Neural cell (in vitro differentiated cells): ENCODE measurements around the gene IFNGR2. TPM values are rescaled to one million over a fixed set of nuclear protein-coding genes. Genes with fewer than 3 reads are reported as not detected.

Experiments used
- H2AFZ ChIP-seq: fragments of 200-600, 300-800 bp; sonication (generic), shearing (Covaris generic); 2 replicates; pipeline ENCODE4 v1.6.0; 2014; ENCODE audit warnings: low read depth, mild to moderate bottlenecking, antibody characterized with exemption, low read length, moderate library complexity
- H3F3A ChIP-seq: fragments of 200-600 bp; shearing (Covaris generic); 2 replicates; pipeline ENCODE4 v1.6.1; 2016; ENCODE audit warnings: mild to moderate bottlenecking, moderate library complexity, mixed read lengths, antibody characterized with exemption, low read length; ENCODE audit not compliant: insufficient read depth, poor library complexity, severe bottlenecking
- H3K27ac ChIP-seq: fragments of 200-600, 300-800 bp; sonication (generic), shearing (Covaris generic); 2 replicates; pipeline ENCODE4 v1.5.1; 2014; ENCODE audit warnings: mild to moderate bottlenecking, low read length, moderate library complexity
- H3K27me3 ChIP-seq: fragments of 300-800, 200-600 bp; sonication (generic), shearing (Covaris generic); 2 replicates; pipeline ENCODE4 v1.6.0; 2014; ENCODE audit warnings: mild to moderate bottlenecking, low read depth, low read length, moderate library complexity; ENCODE audit not compliant: insufficient read depth
- H3K36me3 ChIP-seq: fragments of 300-800, 200-600 bp; sonication (generic), shearing (Covaris generic); 2 replicates; pipeline ENCODE4 v1.5.1; 2014; ENCODE audit warnings: mild to moderate bottlenecking, antibody characterized with exemption, low read length, moderate library complexity; ENCODE audit not compliant: insufficient read depth
- H3K4me2 ChIP-seq: fragments of 300-800, 200-600 bp; sonication (generic), shearing (Covaris generic); 2 replicates; pipeline ENCODE4 v1.6.0; 2014; ENCODE audit warnings: mild to moderate bottlenecking, low read length
- H3K4me3 ChIP-seq: fragments of 300-800, 200-600 bp; sonication (generic), shearing (Covaris generic); 2 replicates; pipeline ENCODE4 v1.5.1; 2014; ENCODE audit warnings: mild to moderate bottlenecking, low read length, moderate library complexity
- H3K79me2 ChIP-seq: fragments of 200-600 bp; shearing (Covaris generic); replicated peaks from 2 replicates; pipeline ENCODE4 v1.6.0; 2014; ENCODE audit warnings: mild to moderate bottlenecking, low read length, moderate library complexity; ENCODE audit not compliant: insufficient read depth
- H3K9ac ChIP-seq: fragments of 300-800, 200-600 bp; sonication (generic), shearing (Covaris generic); 2 replicates; pipeline ENCODE4 v1.6.1; 2016; ENCODE audit warnings: mild to moderate bottlenecking, low read length, mixed read lengths
- H3K9me2 ChIP-seq: fragments of 200-600 bp; shearing (Covaris generic); 2 replicates; pipeline ENCODE4 v1.6.1; 2016; ENCODE audit warnings: mild to moderate bottlenecking, low read length, mixed read lengths; ENCODE audit not compliant: insufficient read depth
- H3K9me3 ChIP-seq: fragments of 200-600, 300-800 bp; sonication (generic), shearing (Covaris generic); 2 replicates; pipeline ENCODE4 v1.6.1; 2016; ENCODE audit warnings: mild to moderate bottlenecking, mixed run types, low read length, moderate library complexity, mixed read lengths
- H4K20me1 ChIP-seq: fragments of 200-600 bp; shearing (Covaris generic); 2 replicates; pipeline ENCODE4 v1.6.1; 2016; ENCODE audit warnings: mild to moderate bottlenecking, mixed run types; ENCODE audit not compliant: insufficient read depth
- CTCF ChIP-seq: fragments of 450-650 bp; IDR thresholded peaks from 2 replicates; pipeline ENCODE4 v1.5.1; 2014; ENCODE audit warnings: antibody characterized with exemption, mild to moderate bottlenecking, moderate library complexity; ENCODE audit not compliant: poor library complexity, severe bottlenecking
- EP300 ChIP-seq: fragments of 450-650 bp; conservative IDR thresholded peaks from 2 replicates; pipeline ENCODE4 v1.6.1; 2014; ENCODE audit warnings: antibody characterized with exemption, mild to moderate bottlenecking, moderate library complexity; ENCODE audit not compliant: poor library complexity, severe bottlenecking
- EZH2 ChIP-seq: fragments of 200-600, 300-800 bp; shearing (Covaris generic), sonication (generic); IDR thresholded peaks from 2 replicates; pipeline ENCODE4 v1.6.1; 2014; ENCODE audit warnings: antibody characterized with exemption, low read length, borderline replicate concordance, mild to moderate bottlenecking; ENCODE audit not compliant: insufficient read depth, poor library complexity, severe bottlenecking
- MXI1 ChIP-seq: fragments of 450-650 bp; conservative IDR thresholded peaks from 2 replicates; pipeline ENCODE4 v1.6.1; 2014; ENCODE audit warnings: antibody characterized with exemption, mild to moderate bottlenecking; ENCODE audit not compliant: poor library complexity, severe bottlenecking
- POLR2AphosphoS5 ChIP-seq: IDR thresholded peaks from 2 replicates; pipeline ENCODE4 v1.6.1; 2012
- RAD21 ChIP-seq: fragments of 450-650 bp; conservative IDR thresholded peaks from 2 replicates; pipeline ENCODE4 v1.6.1; 2014; ENCODE audit warnings: antibody characterized with exemption, mild to moderate bottlenecking, moderate library complexity
- SMC3 ChIP-seq: fragments of 450-650 bp; conservative IDR thresholded peaks from 2 replicates; pipeline ENCODE4 v1.6.1; 2014; ENCODE audit warnings: antibody characterized with exemption, mild to moderate bottlenecking, moderate library complexity; ENCODE audit not compliant: poor library complexity
- TAF1 ChIP-seq: IDR thresholded peaks from 2 replicates; pipeline ENCODE4 v1.6.1; 2012; ENCODE audit warnings: low read depth
- polyA plus RNA-seq: library from polyadenylated mRNA; depleted of rRNA; stranded (reverse); fragments of >200 nt; gene quantifications from 2 replicates; pipeline ENCODE4 v1.2.3, GENCODE V29; 2014
- TF ChIP-seq, protein P1 (sequence below): IDR thresholded peaks from 2 replicates; pipeline ENCODE4 v1.6.1; 2012; ENCODE audit warnings: borderline replicate concordance

The IFNGR2 gene
- polyA plus RNA-seq, 1 donor from 2014 or later, result 57.2 TPM

DNA sequence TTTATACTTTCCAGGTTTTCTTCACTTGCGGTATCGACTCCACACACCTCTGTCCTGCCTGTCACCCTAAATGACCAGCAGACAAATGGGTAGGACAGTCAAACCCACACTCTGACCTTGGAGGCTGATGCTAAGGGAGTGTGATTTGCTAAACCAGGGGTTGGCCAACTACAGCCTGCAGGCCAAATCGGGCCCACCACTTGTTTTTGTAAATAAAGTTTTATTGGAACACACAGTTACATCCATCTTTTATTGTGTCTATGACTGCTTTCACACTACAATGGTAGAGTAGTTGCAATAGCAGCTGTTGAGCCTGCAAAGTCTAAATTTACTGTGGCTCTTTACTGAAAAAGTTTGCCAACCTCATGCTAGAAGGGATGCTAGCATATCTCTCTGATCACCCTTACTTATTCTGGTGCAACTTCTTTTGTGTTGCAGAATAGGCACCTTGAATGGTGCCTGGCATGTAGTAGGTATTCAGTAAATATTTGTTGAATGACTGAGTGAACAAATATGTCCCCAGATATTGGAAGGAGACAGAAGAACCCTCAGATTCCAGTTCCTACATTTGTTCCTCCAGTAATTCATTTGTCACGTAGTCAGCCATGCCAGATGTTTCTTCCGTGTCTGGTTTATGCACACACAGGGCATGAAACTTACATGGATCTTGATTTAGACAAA, 18.6 kb downstream of the IFNGR2 start:
- H4K20me1 ChIP-seq, result no peaks in the 10 kb centered on the region
- H3K9me2 ChIP-seq, result no peaks in the 10 kb centered on the region
- H3K36me3 ChIP-seq, result peaks cover 4% of the 10 kb centered on the region
- no peak overlapping the region for H2AFZ ChIP-seq
- no peak overlapping the region for H3K27ac ChIP-seq
- no peaks in the 10 kb centered on the region for H3K27me3 ChIP-seq
- no peaks in the 10 kb centered on the region for H3K9me3 ChIP-seq
- H3F3A ChIP-seq, result no peaks in the 10 kb centered on the region
- no peaks in the 10 kb centered on the region for H3K79me2 ChIP-seq
- TF ChIP-seq MXI1, result no peak
- TF ChIP-seq EP300, result no peak
- no peak for TF ChIP-seq TAF1
- TF ChIP-seq EZH2, result no peak
- TF ChIP-seq CTCF, result no peak
- TF ChIP-seq, protein P1, sequence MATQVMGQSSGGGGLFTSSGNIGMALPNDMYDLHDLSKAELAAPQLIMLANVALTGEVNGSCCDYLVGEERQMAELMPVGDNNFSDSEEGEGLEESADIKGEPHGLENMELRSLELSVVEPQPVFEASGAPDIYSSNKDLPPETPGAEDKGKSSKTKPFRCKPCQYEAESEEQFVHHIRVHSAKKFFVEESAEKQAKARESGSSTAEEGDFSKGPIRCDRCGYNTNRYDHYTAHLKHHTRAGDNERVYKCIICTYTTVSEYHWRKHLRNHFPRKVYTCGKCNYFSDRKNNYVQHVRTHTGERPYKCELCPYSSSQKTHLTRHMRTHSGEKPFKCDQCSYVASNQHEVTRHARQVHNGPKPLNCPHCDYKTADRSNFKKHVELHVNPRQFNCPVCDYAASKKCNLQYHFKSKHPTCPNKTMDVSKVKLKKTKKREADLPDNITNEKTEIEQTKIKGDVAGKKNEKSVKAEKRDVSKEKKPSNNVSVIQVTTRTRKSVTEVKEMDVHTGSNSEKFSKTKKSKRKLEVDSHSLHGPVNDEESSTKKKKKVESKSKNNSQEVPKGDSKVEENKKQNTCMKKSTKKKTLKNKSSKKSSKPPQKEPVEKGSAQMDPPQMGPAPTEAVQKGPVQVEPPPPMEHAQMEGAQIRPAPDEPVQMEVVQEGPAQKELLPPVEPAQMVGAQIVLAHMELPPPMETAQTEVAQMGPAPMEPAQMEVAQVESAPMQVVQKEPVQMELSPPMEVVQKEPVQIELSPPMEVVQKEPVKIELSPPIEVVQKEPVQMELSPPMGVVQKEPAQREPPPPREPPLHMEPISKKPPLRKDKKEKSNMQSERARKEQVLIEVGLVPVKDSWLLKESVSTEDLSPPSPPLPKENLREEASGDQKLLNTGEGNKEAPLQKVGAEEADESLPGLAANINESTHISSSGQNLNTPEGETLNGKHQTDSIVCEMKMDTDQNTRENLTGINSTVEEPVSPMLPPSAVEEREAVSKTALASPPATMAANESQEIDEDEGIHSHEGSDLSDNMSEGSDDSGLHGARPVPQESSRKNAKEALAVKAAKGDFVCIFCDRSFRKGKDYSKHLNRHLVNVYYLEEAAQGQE, result no peak
- TF ChIP-seq RAD21, result no peak
- no peak for TF ChIP-seq SMC3
- TF ChIP-seq POLR2AphosphoS5, result no peak
- H3K4me3 ChIP-seq, result no peak overlapping the region
- no peak overlapping the region for H3K4me2 ChIP-seq
- H3K9ac ChIP-seq, result no peak overlapping the region

DNA sequence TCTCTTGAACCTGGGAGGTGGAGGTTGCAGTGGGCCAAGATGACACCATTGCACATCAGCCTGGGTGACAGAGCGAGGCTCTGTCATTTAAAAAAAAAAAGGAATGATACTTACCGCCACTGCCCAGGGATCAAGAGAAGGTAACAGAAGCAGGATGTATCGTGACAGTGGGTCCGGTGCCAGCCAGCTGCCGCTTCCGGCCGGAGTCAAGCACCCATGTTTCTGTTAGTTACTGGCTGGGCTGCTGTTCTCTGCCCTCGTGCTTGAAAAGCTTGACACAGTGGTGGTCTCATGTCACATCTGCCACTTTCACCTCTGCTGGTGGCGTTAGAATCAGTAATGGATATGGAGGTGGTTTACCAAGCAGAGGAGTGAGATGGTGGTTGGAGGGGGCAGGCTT, 21.0 kb downstream of the IFNGR2 start:
- no peak overlapping the region for H3K9ac ChIP-seq
- H3K9me2 ChIP-seq, result no peaks in the 10 kb centered on the region
- no peak overlapping the region for H3K4me2 ChIP-seq
- no peak overlapping the region for H3K4me3 ChIP-seq
- no peak overlapping the region for H2AFZ ChIP-seq
- H3K9me3 ChIP-seq, result no peaks in the 10 kb centered on the region
- H3K79me2 ChIP-seq, result no peaks in the 10 kb centered on the region
- H4K20me1 ChIP-seq, result no peaks in the 10 kb centered on the region
- no peaks in the 10 kb centered on the region for H3F3A ChIP-seq
- H3K27me3 ChIP-seq, result no peaks in the 10 kb centered on the region
- peaks cover 8% of the 10 kb centered on the region for H3K36me3 ChIP-seq
- TF ChIP-seq SMC3 (no peak), EZH2 (no peak), POLR2AphosphoS5 (no peak), EP300 (no peak), CTCF (no peak), TAF1 (no peak), RAD21 (no peak), MXI1 (no peak)
- TF ChIP-seq, protein P1, result no peak
- no peak overlapping the region for H3K27ac ChIP-seq
